H1 (cell line): ENCODE results near the gene BBS9. TPM values are rescaled to one million over a fixed set of nuclear protein-coding genes. Genes with fewer than 3 reads are reported as not detected.

Source experiments
- ASH2L ChIP-seq: fragments of 200-600, 300-600 bp; sonication (generic); IDR thresholded peaks from one replicate; pipeline ENCODE4 v1.7.1; 2017; ENCODE audit warnings: low read length
- CTCF ChIP-seq, 3 experiments: IDR thresholded peaks; 1 replicate in 2 of 3; 2 replicates in 1 of 3; pipeline versions ENCODE4 v1.5.1 to v1.6.1; 2011; ENCODE audit warnings: low read length in 3 of 3, mild to moderate bottlenecking in 3 of 3, inconsistent platforms in 2 of 3, low read depth in 1 of 3, moderate library complexity in 1 of 3; ENCODE audit not compliant: insufficient read depth in 1 of 3; ENCODE audit errors: control extremely low read depth in 1 of 3
- EGR1 ChIP-seq: IDR thresholded peaks from 2 replicates; pipeline ENCODE4 v1.6.1; 2011; ENCODE audit warnings: low read depth, low read length, borderline replicate concordance
- KDM5A ChIP-seq: fragments of 200-600 bp; IDR thresholded peaks from 2 replicates; pipeline ENCODE4 v1.7.1; 2012; ENCODE audit warnings: mild to moderate bottlenecking, low read length, inconsistent platforms, mixed read lengths
- MAX ChIP-seq: IDR thresholded peaks from 2 replicates; pipeline ENCODE4 v1.6.1; 2012; ENCODE audit warnings: inconsistent platforms
- PHF8 ChIP-seq: fragments of 200-600 bp; sonication (generic); conservative IDR thresholded peaks from 2 replicates; pipeline ENCODE4 v1.7.1; 2012; ENCODE audit warnings: low read depth, mild to moderate bottlenecking, inconsistent platforms, low read length, moderate library complexity
- POLR2A ChIP-seq, 2 experiments: IDR thresholded peaks; 1 replicate in 1 of 2; 2 replicates in 1 of 2; pipeline ENCODE4 v1.6.1; 2011; ENCODE audit warnings: low read depth in 2 of 2, low read length in 2 of 2, mild to moderate bottlenecking in 2 of 2; ENCODE audit errors: control extremely low read depth in 1 of 2
- RAD21 ChIP-seq, 2 experiments: IDR thresholded peaks in 1 of 2; conservative IDR thresholded peaks in 1 of 2; 2 replicates each; pipeline ENCODE4 v1.6.1; 2011; ENCODE audit warnings: low read depth in 2 of 2, low read length in 2 of 2, improper control_type of control experiment in 1 of 2, inconsistent platforms in 1 of 2, mild to moderate bottlenecking in 1 of 2, moderate library complexity in 1 of 2
- SUZ12 ChIP-seq: fragments of 200-600 bp; sonication (generic); IDR thresholded peaks from 2 replicates; pipeline ENCODE4 v1.6.1; 2012; ENCODE audit warnings: mild to moderate bottlenecking, inconsistent platforms, low read length, moderate library complexity, mixed read lengths
- polyA plus RNA-seq, 7 experiments: library from polyadenylated mRNA; depleted of rRNA in 3 of 7; stranded (reverse) in 5 of 7; unstranded in 2 of 7; fragments of >200 nt in 5 of 7; fragments of 200-250 nt in 2 of 7; gene quantifications; 1 replicate in 5 of 7; 2 replicates in 1 of 7; 4 replicates in 1 of 7; pipeline versions ENCODE4 v1.2.1 to v1.2.3, GENCODE V29; 2011 to 2013; ENCODE audit warnings: missing spikeins in 2 of 7, mixed read lengths in 2 of 7
- total RNA-seq: library from RNA; stranded (reverse); fragmentation: NEBNext Ultra II Directional; extraction: Animal tissue kit (Norgen Biotek cat#: 25700); gene quantifications from 2 replicates; pipeline ENCODE4 v1.2.1, GENCODE V29; 2021

The BBS9 gene
- total and polyA plus RNA-seq, 2 of the 8 experiments (the other 6 are each of a cell fraction or from before 2014, with no cell fraction given), result 22.3 to 37.0 TPM

GRCh38 chr7:33379891-33380525, 250.6 kb downstream of the BBS9 start (continued):
- TF ChIP-seq CTCF (IDR thresholded peaks at IDR 0.05; ENCODE audit: control extremely low read depth in 1 of 3, insufficient read depth in 1 of 3, low read depth in 1 of 3, low read length in 3 of 3), result no peak
- no peak for TF ChIP-seq SUZ12
- no peak for TF ChIP-seq MAX
- no peak for TF ChIP-seq EGR1
- TF ChIP-seq RAD21 (IDR thresholded peaks at IDR 0.05 in 1 of 2, conservative IDR thresholded peaks at IDR 0.05 in 1 of 2; ENCODE audit: low read depth in 2 of 2, low read length in 2 of 2), result no peak
- no peak for TF ChIP-seq POLR2A (IDR thresholded peaks at IDR 0.05; ENCODE audit: control extremely low read depth in 1 of 2, low read depth in 2 of 2, low read length in 2 of 2)
- TF ChIP-seq ASH2L, result no peak
- TF ChIP-seq PHF8, result no peak
- TF ChIP-seq KDM5A, result no peak
